ENCODE results near the gene HELB. TPM values are rescaled to one million over a fixed set of nuclear protein-coding genes. Genes with fewer than 3 reads are reported as not detected.

The HELB gene
- 1 to 10 TPM; 4.0 to 6.7 TPM for total RNA-seq
- polyA plus RNA-seq (ENCODE audit: insufficient read length in 2 of 2): 1 to 10 TPM; 1.1 to 4.0 TPM
- long read RNA-seq, donor 1: 0 reads
- long read RNA-seq, donor 2: 0 reads
- long read RNA-seq, donor 3: 0 reads
- long read RNA-seq, donor 4: 0 reads

- peak within 1 kb of the TSS; percentile 86 for H3K27ac ChIP-seq (ENCODE audit: low read depth, low read length)
- no peaks in the 10 kb centered on the region for H3K27me3 ChIP-seq (ENCODE audit: control insufficient read depth, insufficient read depth, low read length)
- H3K9me3 ChIP-seq (ENCODE audit: control insufficient read depth, insufficient read depth, low read length): no peaks in the 10 kb centered on the region
- H3K4me3 ChIP-seq (ENCODE audit: low read depth, low read length): peak within 1 kb of the TSS; percentile 92
- DNase-seq (ENCODE audit: low read depth in 4 of 6, low spot score in 6 of 6): peak; percentile 87 to 98 (median 92)
- H3K4me1 ChIP-seq (ENCODE audit: control insufficient read depth, insufficient read depth, low read length): peaks cover 5% of the 10 kb centered on the region
- 0% methylated on average over 41 of the region's 45 CpGs for WGBS (ENCODE audit: insufficient coverage)
- no peaks in the 10 kb centered on the region for H3K36me3 ChIP-seq (ENCODE audit: control insufficient read depth, insufficient read depth, low read length)
Observed at GRCh38 chr12:66301944-66302826, at the start of gene HELB. Gene HELB, plus strand, starts transcription at chr12:66302493. Its CDS starts 111 bp downstream, at chr12:66302604.

- H3K27ac ChIP-seq (ENCODE audit: low read depth, low read length): no peak overlapping the region
- H3K36me3 ChIP-seq (ENCODE audit: control insufficient read depth, insufficient read depth, low read length): no peaks in the 10 kb centered on the region
- WGBS (ENCODE audit: insufficient coverage): no CpG with 5 or more reads among the region's 2 CpGs
Observed at GRCh38 chr12:66252771-66253170, 49.5 kb upstream of the HELB start.

GRCh38 chr12:66255737-66256136 lies 46.6 kb upstream of the HELB start:
- peak in 1 of 6 donors; percentile 63 for DNase-seq (ENCODE audit: low read depth in 4 of 6, low spot score in 6 of 6)
- Histone ChIP-seq H3K4me1 (ENCODE audit: control insufficient read depth, insufficient read depth, low read length) (no peaks in the 10 kb centered on the region), H3K4me3 (ENCODE audit: low read depth, low read length) (no peak overlapping the region), H3K9me3 (ENCODE audit: control insufficient read depth, insufficient read depth, low read length) (no peaks in the 10 kb centered on the region), H3K27ac (ENCODE audit: low read depth, low read length) (no peak overlapping the region), H3K27me3 (ENCODE audit: control insufficient read depth, insufficient read depth, low read length) (no peaks in the 10 kb centered on the region), H3K36me3 (ENCODE audit: control insufficient read depth, insufficient read depth, low read length) (no peaks in the 10 kb centered on the region)

More at GRCh38 chr12:66252771-66253170, 49.5 kb upstream of the HELB start:
- H3K27me3 ChIP-seq (ENCODE audit: control insufficient read depth, insufficient read depth, low read length): no peaks in the 10 kb centered on the region
- no peaks in the 10 kb centered on the region for H3K4me1 ChIP-seq (ENCODE audit: control insufficient read depth, insufficient read depth, low read length)
- no peak overlapping the region for H3K4me3 ChIP-seq (ENCODE audit: low read depth, low read length)
- DNase-seq (ENCODE audit: low read depth in 4 of 6, low spot score in 6 of 6): no peak
- no peaks in the 10 kb centered on the region for H3K9me3 ChIP-seq (ENCODE audit: control insufficient read depth, insufficient read depth, low read length)

DNA sequence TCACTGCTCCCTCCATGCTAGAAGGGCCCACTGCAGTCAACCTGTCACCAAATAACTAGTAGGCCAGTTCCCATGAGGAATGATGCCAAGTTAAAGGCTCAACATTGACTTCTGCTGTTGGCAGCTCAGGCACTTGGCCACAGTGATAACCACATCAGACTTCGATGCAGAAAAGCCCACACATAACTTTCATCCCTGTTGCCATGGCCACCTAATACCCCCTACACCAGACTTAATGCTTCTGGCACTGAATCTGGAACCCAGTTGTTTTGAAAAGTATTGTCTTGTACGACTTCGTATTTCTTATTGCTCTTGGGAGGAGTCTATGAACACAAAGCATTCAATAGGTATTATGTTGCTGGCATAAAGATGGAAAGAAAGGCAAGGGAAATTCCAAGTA lies 44.3 kb upstream of the HELB start:
- peak in 3 of 6 donors; percentile 28 to 65 (median 60) for DNase-seq (ENCODE audit: low read depth in 4 of 6, low spot score in 6 of 6)
- H3K27me3 ChIP-seq (ENCODE audit: control insufficient read depth, insufficient read depth, low read length): no peaks in the 10 kb centered on the region
- no peaks in the 10 kb centered on the region for H3K9me3 ChIP-seq (ENCODE audit: control insufficient read depth, insufficient read depth, low read length)
- no peak overlapping the region for H3K4me3 ChIP-seq (ENCODE audit: low read depth, low read length)
- no peaks in the 10 kb centered on the region for H3K4me1 ChIP-seq (ENCODE audit: control insufficient read depth, insufficient read depth, low read length)
- 17% methylated on average over 3 of the region's 3 CpGs for WGBS (ENCODE audit: insufficient coverage)
- H3K27ac ChIP-seq (ENCODE audit: low read depth, low read length): peak overlapping the region; percentile 1
- no peaks in the 10 kb centered on the region for H3K36me3 ChIP-seq (ENCODE audit: control insufficient read depth, insufficient read depth, low read length)

DNA sequence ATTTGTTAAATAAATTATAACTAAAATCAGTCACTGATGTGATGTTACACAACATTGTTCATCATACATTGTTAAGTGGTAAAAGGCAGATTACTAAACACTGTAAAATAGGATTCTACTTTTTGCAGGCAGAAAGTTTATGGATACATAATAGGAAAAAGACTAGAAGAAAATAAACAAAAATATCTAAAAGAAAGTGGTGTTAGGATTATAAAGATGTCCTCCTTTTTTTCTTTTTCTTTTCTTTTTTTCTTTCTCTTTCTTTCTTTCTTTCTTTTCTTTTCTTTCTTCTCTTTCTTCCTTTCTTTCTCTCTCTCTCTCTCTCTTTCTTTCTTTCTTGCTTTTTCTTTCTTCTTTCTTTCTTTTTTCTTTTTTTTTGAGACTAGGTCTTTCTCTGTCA lies 39.6 kb upstream of the HELB start:
- H3K27ac ChIP-seq (ENCODE audit: low read depth, low read length): no peak overlapping the region
- DNase-seq (ENCODE audit: low read depth in 4 of 6, low spot score in 6 of 6): no peak

DNA sequence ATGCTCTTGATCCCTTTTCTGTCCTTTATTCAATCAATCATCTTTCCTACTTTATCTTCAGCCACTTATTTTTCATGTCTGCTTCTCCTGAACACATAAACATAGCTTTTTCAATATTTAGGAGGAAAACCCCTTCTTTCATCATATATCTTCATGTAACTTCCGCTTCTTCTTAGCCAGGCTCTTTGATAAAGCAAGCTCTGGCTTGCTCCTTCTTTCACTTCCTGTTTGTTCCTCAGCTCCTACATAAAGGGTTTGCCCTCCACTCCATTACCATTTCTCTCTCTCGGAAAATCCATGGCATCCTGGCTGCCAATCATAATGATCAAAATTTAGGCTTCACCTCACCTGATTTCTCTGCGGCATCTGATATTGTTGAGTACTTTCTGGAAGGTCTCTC lies 33.7 kb upstream of the HELB start:
- WGBS (ENCODE audit: insufficient coverage): 100% methylated on average over 2 of the region's 3 CpGs
- no peaks in the 10 kb centered on the region for H3K9me3 ChIP-seq (ENCODE audit: control insufficient read depth, insufficient read depth, low read length)
- H3K27ac ChIP-seq (ENCODE audit: low read depth, low read length): no peak overlapping the region

More for the DNA sequence above, 39.6 kb upstream of the HELB start:
- no peak overlapping the region for H3K4me3 ChIP-seq (ENCODE audit: low read depth, low read length)
- H3K9me3 ChIP-seq (ENCODE audit: control insufficient read depth, insufficient read depth, low read length): no peaks in the 10 kb centered on the region
- H3K36me3 ChIP-seq (ENCODE audit: control insufficient read depth, insufficient read depth, low read length): no peaks in the 10 kb centered on the region
- H3K4me1 ChIP-seq (ENCODE audit: control insufficient read depth, insufficient read depth, low read length): no peaks in the 10 kb centered on the region
- no peaks in the 10 kb centered on the region for H3K27me3 ChIP-seq (ENCODE audit: control insufficient read depth, insufficient read depth, low read length)

GRCh38 chr12:66269142-66269541 lies 33.2 kb upstream of the HELB start:
- H3K27ac ChIP-seq (ENCODE audit: low read depth, low read length): no peak overlapping the region
- H3K9me3 ChIP-seq (ENCODE audit: control insufficient read depth, insufficient read depth, low read length): no peaks in the 10 kb centered on the region
- no peak for DNase-seq (ENCODE audit: low read depth in 4 of 6, low spot score in 6 of 6)
- no peaks in the 10 kb centered on the region for H3K4me1 ChIP-seq (ENCODE audit: control insufficient read depth, insufficient read depth, low read length)
- no CpG with 5 or more reads among the region's 6 CpGs for WGBS (ENCODE audit: insufficient coverage)
- H3K36me3 ChIP-seq (ENCODE audit: control insufficient read depth, insufficient read depth, low read length): no peaks in the 10 kb centered on the region
- H3K4me3 ChIP-seq (ENCODE audit: low read depth, low read length): no peak overlapping the region
- no peaks in the 10 kb centered on the region for H3K27me3 ChIP-seq (ENCODE audit: control insufficient read depth, insufficient read depth, low read length)

More for the DNA sequence above, 33.7 kb upstream of the HELB start:
- H3K36me3 ChIP-seq (ENCODE audit: control insufficient read depth, insufficient read depth, low read length): no peaks in the 10 kb centered on the region
- DNase-seq (ENCODE audit: low read depth in 4 of 6, low spot score in 6 of 6): no peak
- no peaks in the 10 kb centered on the region for H3K27me3 ChIP-seq (ENCODE audit: control insufficient read depth, insufficient read depth, low read length)
- H3K4me3 ChIP-seq (ENCODE audit: low read depth, low read length): no peak overlapping the region
- no peaks in the 10 kb centered on the region for H3K4me1 ChIP-seq (ENCODE audit: control insufficient read depth, insufficient read depth, low read length)

GRCh38 chr12:66269757-66270383 lies 32.4 kb upstream of the HELB start:
- H3K4me3 ChIP-seq (ENCODE audit: low read depth, low read length): no peak overlapping the region
- 26% methylated on average over 2 of the region's 5 CpGs for WGBS (ENCODE audit: insufficient coverage)
- no peaks in the 10 kb centered on the region for H3K36me3 ChIP-seq (ENCODE audit: control insufficient read depth, insufficient read depth, low read length)
- H3K4me1 ChIP-seq (ENCODE audit: control insufficient read depth, insufficient read depth, low read length): no peaks in the 10 kb centered on the region
- DNase-seq (ENCODE audit: low read depth in 4 of 6, low spot score in 6 of 6): peak in 4 of 6 donors; percentile 18 to 85 (median 56)
- H3K27ac ChIP-seq (ENCODE audit: low read depth, low read length): no peak overlapping the region
- no peaks in the 10 kb centered on the region for H3K27me3 ChIP-seq (ENCODE audit: control insufficient read depth, insufficient read depth, low read length)
- no peaks in the 10 kb centered on the region for H3K9me3 ChIP-seq (ENCODE audit: control insufficient read depth, insufficient read depth, low read length)

GRCh38 chr12:66270613-66271012 lies 31.7 kb upstream of the HELB start:
- Histone ChIP-seq H3K4me3 (ENCODE audit: low read depth, low read length) (no peak overlapping the region), H3K27me3 (ENCODE audit: control insufficient read depth, insufficient read depth, low read length) (no peaks in the 10 kb centered on the region), H3K36me3 (ENCODE audit: control insufficient read depth, insufficient read depth, low read length) (no peaks in the 10 kb centered on the region), H3K9me3 (ENCODE audit: control insufficient read depth, insufficient read depth, low read length) (no peaks in the 10 kb centered on the region), H3K4me1 (ENCODE audit: control insufficient read depth, insufficient read depth, low read length) (no peaks in the 10 kb centered on the region), H3K27ac (ENCODE audit: low read depth, low read length) (no peak overlapping the region)
- no peak for DNase-seq (ENCODE audit: low read depth in 4 of 6, low spot score in 6 of 6)
- 100% methylated on average over 1 of the region's 1 CpG for WGBS (ENCODE audit: insufficient coverage)

All from spinal cord (tissue), 10 donors.